B cell (primary cell): ENCODE measurements around the gene PLCB4.

Source experiments
- EZH2 ChIP-seq: IDR thresholded peaks from 2 replicates; pipeline ENCODE4 v1.6.1; 2012; ENCODE audit warnings: borderline replicate concordance, low read depth, mild to moderate bottlenecking, moderate library complexity, low read length; ENCODE audit not compliant: insufficient read depth, poor library complexity, severe bottlenecking
- TF ChIP-seq, protein P1 (sequence below): fragments of 200-600 bp; IDR thresholded peaks from one replicate; pipeline ENCODE4 v1.8.0; 2022; ENCODE audit warnings: antibody characterized with exemption, mild to moderate bottlenecking

DNA sequence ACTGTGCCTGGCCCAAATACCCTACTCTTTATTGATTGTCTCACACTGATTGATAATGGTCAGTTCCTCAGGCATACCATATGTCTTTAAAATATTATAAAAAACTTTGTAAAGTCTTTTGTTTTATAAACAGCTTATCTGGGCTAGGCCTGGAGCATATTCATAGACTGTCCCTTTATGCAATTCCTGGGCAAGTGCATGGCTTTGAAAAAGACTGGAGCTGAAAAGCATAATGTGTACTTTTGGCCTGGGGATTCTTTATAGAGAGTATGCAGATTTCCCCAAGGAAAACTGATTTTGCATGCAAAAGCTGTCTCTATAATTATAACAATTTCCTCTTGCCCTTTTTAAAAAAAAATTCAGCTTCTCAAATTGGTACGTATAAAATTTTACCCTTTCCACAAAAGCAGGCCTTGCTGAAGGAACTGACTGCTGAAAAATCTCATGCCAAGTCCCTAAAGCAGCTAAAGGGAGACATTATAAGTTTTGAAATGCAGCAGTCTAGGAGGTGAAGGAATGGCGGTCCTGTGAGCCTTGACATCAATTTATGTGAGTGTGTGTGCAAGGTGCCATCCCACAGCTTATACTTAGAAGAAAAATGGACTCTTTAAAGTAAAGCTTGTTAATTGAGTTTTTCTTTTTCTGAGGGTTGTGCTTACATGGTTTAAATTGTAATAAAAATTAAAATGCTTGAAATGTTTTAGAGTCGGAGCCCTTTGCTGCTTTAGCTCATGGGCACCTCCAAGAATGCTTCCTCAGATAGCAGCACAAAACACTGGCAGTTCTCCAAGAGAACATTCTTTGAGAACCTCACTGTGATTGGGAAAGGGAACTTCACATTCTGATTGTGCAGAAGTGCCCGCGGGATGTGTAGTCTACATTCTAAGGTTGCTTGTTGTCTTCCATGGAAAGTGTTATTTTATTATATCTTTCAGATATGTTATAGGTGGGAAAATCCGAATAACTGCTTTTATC lies 43.9 kb downstream of the PLCB4 start:
- TF ChIP-seq, protein P1, sequence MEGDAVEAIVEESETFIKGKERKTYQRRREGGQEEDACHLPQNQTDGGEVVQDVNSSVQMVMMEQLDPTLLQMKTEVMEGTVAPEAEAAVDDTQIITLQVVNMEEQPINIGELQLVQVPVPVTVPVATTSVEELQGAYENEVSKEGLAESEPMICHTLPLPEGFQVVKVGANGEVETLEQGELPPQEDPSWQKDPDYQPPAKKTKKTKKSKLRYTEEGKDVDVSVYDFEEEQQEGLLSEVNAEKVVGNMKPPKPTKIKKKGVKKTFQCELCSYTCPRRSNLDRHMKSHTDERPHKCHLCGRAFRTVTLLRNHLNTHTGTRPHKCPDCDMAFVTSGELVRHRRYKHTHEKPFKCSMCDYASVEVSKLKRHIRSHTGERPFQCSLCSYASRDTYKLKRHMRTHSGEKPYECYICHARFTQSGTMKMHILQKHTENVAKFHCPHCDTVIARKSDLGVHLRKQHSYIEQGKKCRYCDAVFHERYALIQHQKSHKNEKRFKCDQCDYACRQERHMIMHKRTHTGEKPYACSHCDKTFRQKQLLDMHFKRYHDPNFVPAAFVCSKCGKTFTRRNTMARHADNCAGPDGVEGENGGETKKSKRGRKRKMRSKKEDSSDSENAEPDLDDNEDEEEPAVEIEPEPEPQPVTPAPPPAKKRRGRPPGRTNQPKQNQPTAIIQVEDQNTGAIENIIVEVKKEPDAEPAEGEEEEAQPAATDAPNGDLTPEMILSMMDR, result no peak
- no peak for TF ChIP-seq EZH2
